D341Med (cell line): Measurements from ENCODE around the gene GUCD1.
"Not testable (repeated sequence)": the region's sequence is repeated elsewhere in the genome, so short reads cannot be mapped to it uniquely, and the experiment has no call there.

Experiments
- DNase-seq: peaks from one replicate; pipeline ENCODE4 v3.0.0; 2012; ENCODE audit warnings: low spot score

GUCD1 gene

GRCh38 chr22:24564376-24565058, 9.6 kb upstream of the GUCD1 start:
- DNase-seq: no peak

- DNase-seq: no peak
Observed at GRCh38 chr22:24563246-24563645, 8.3 kb upstream of the GUCD1 start.

GRCh38 chr22:24559471-24559870, 4.5 kb upstream of the GUCD1 start:
- no peak for DNase-seq

- peak; percentile 99 for DNase-seq
Observed at GRCh38 chr22:24555165-24556039, 464 bp upstream of the GUCD1 start, which contains the start of gene SNRPD3. SNRPD3 (plus strand) TSS chr22:24555999; CDS start chr22:24557675, 1,676 bp downstream.

- no peak for DNase-seq
Observed at GRCh38 chr22:24553597-24554312, 1.2 kb downstream of the GUCD1 start.

- peak; percentile 54 for DNase-seq
Observed at GRCh38 chr22:24552503-24553286, 2.2 kb downstream of the GUCD1 start.

- DNase-seq: no peak
Observed at GRCh38 chr22:24550902-24551435, 4.0 kb downstream of the GUCD1 start.

- no peak for DNase-seq
Observed at GRCh38 chr22:24550028-24550901, 4.7 kb downstream of the GUCD1 start.

GRCh38 chr22:24548812-24549211, 6.1 kb downstream of the GUCD1 start:
- no peak for DNase-seq

GRCh38 chr22:24543679-24544243, 11.2 kb downstream of the GUCD1 start:
- DNase-seq: no peak

GRCh38 chr22:24543185-24543601, 11.7 kb downstream of the GUCD1 start:
- DNase-seq: no peak

- no peak for DNase-seq
Observed at GRCh38 chr22:24542641-24543040, 12.3 kb downstream of the GUCD1 start.

GRCh38 chr22:24541681-24542515, 13.0 kb downstream of the GUCD1 start:
- DNase-seq: no peak

GRCh38 chr22:24540470-24540869, 14.5 kb downstream of the GUCD1 start:
- DNase-seq: no peak

GRCh38 chr22:24536089-24536488, 18.8 kb downstream of the GUCD1 start:
- no peak for DNase-seq

GRCh38 chr22:24535348-24535747, 19.6 kb downstream of the GUCD1 start:
- no peak for DNase-seq

GRCh38 chr22:24532075-24532474, 22.9 kb downstream of the GUCD1 start:
- no peak for DNase-seq

- DNase-seq: not testable (repeated sequence)
Observed at GRCh38 chr22:24530968-24531367, 24.0 kb downstream of the GUCD1 start.

GRCh38 chr22:24529898-24530297, 25.0 kb downstream of the GUCD1 start:
- no peak for DNase-seq
